Measurements from ENCODE around the gene CRAMP1. TPM values are rescaled to one million over a fixed set of nuclear protein-coding genes. Genes with fewer than 3 reads are reported as not detected.

The CRAMP1 gene
- total and polyA plus RNA-seq, 12 donors, result 3.2 to 13.8 (median 10.5) TPM

DNA sequence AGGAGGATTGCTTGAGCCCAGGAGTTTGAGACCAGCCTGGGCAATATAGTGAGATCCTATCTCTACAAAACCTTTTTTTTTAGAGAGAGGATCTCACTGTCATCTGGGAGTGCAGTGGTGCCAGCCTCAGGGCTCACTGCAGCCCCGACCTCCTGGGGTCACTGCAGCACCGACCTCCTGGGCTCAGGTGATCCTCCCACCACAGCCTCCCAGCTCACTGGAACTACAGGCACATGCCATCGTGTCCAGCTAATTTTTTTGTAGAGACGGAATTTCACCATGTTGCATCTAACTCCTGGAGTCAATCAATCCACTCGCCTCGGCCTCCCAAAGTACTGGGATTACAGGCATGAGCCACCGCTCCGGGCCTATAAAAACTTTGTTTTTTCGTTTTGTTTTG lies 109.2 kb downstream of the CRAMP1 start:
- Histone ChIP-seq H3K4me1 (peaks cover 0 to 64% (median 22%) of the 10 kb centered on the region in 9 donors), H3K27ac (peak overlapping the region in 5 of 10 donors; percentile 30 to 80 (median 52)), H3K27me3 (no peaks in the 10 kb centered on the region), H3K9me3 (no peaks in the 10 kb centered on the region), H3K4me3 (no peak overlapping the region), H3K36me3 (peaks cover 0 to 23% (median 12%) of the 10 kb centered on the region in 9 donors)
- WGBS, 2 donors, result 97 to 98% methylated on average over 9 of the region's 9 CpGs
- ATAC-seq (no peak), DNase-seq (peak in 1 of 2 donors; percentile 4)
- intact Hi-C loops (cut with DNase I), result no loop called here
- TF ChIP-seq, protein P1, sequence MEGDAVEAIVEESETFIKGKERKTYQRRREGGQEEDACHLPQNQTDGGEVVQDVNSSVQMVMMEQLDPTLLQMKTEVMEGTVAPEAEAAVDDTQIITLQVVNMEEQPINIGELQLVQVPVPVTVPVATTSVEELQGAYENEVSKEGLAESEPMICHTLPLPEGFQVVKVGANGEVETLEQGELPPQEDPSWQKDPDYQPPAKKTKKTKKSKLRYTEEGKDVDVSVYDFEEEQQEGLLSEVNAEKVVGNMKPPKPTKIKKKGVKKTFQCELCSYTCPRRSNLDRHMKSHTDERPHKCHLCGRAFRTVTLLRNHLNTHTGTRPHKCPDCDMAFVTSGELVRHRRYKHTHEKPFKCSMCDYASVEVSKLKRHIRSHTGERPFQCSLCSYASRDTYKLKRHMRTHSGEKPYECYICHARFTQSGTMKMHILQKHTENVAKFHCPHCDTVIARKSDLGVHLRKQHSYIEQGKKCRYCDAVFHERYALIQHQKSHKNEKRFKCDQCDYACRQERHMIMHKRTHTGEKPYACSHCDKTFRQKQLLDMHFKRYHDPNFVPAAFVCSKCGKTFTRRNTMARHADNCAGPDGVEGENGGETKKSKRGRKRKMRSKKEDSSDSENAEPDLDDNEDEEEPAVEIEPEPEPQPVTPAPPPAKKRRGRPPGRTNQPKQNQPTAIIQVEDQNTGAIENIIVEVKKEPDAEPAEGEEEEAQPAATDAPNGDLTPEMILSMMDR (IDR thresholded peaks at IDR 0.05), result no peak

DNA sequence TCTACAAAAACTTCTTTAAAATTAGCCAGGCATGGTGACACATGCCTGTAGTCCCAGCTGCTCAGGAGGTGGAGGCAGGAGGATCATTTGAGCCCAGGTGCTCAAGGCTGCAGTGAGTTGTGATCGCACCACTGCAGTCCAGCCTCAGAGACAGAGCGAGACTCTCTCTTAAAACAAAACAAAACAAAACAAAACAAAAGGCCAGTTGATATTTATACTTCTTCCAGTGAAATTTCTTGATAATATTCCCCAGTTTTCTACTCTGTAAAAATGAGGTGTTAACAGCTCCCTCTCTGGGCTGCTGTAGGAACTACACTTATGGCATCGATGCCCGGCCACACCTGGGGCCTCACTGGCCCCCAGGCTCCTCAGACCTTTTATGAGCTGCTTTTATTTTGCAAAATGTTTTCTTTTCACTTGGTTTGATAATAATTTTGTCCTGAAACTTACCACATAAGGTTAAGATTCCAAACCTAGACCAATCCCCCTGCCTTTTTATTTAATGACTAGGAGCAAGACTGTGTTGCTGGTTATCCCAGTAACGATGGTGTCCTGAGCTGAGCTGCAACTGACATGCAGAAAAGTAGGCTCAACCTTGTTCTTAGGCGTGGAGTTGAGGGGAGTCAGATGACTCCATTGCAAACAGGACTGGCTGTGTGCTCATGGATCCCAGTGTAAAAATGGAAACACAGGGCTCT lies 111.4 kb downstream of the CRAMP1 start:
- TF ChIP-seq, protein P1 (IDR thresholded peaks at IDR 0.05), result peak; percentile 50 to 89 (median 80)
- Histone ChIP-seq H3K36me3 (peaks cover 0 to 41% (median 15%) of the 10 kb centered on the region in 9 donors), H3K27ac (peak overlapping the region in 5 of 10 donors; percentile 5 to 80 (median 29)), H3K9me3 (no peaks in the 10 kb centered on the region), H3K4me1 (peaks cover 0 to 55% (median 22%) of the 10 kb centered on the region in 9 donors), H3K4me3 (no peak overlapping the region), H3K27me3 (no peaks in the 10 kb centered on the region)
- ATAC-seq, result peak in 1 of 8 donors; percentile 45
- WGBS, 2 donors, result 50 to 51% methylated on average over 6 of the region's 6 CpGs
- no peak for DNase-seq
- intact Hi-C loops (cut with DNase I), result no loop called here

DNA sequence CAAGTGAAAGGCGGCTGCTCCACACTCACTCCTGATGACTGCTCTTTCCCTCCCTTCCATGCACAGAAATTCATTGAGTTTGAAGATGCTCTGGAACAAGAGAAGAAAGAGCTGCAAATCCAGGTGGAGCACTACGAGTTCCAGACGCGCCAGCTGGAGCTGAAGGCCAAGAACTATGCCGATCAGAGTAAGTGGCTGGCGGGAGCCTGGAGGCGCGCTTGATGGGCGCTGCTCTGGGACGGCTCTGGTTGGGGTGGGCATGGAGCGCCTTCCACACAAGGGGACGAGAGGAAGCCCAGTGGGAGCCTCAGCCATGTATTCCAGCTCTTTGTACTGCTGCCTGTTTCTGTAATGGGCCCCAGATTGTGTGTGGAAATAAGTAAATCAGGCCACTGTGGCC lies 112.3 kb downstream of the CRAMP1 start:
- ATAC-seq (no peak), DNase-seq (no peak)
- TF ChIP-seq, protein P1 (IDR thresholded peaks at IDR 0.05), result no peak
- Histone ChIP-seq H3K9me3 (no peaks in the 10 kb centered on the region), H3K4me1 (peaks cover 0 to 46% (median 21%) of the 10 kb centered on the region in 9 donors), H3K4me3 (no peak overlapping the region), H3K27ac (no peak overlapping the region), H3K36me3 (peaks cover 0 to 50% (median 22%) of the 10 kb centered on the region in 9 donors), H3K27me3 (no peaks in the 10 kb centered on the region)
- WGBS, 2 donors, result 87 to 94% methylated on average over 12 of the region's 12 CpGs
- intact Hi-C loops (cut with DNase I), result no loop called here

DNA sequence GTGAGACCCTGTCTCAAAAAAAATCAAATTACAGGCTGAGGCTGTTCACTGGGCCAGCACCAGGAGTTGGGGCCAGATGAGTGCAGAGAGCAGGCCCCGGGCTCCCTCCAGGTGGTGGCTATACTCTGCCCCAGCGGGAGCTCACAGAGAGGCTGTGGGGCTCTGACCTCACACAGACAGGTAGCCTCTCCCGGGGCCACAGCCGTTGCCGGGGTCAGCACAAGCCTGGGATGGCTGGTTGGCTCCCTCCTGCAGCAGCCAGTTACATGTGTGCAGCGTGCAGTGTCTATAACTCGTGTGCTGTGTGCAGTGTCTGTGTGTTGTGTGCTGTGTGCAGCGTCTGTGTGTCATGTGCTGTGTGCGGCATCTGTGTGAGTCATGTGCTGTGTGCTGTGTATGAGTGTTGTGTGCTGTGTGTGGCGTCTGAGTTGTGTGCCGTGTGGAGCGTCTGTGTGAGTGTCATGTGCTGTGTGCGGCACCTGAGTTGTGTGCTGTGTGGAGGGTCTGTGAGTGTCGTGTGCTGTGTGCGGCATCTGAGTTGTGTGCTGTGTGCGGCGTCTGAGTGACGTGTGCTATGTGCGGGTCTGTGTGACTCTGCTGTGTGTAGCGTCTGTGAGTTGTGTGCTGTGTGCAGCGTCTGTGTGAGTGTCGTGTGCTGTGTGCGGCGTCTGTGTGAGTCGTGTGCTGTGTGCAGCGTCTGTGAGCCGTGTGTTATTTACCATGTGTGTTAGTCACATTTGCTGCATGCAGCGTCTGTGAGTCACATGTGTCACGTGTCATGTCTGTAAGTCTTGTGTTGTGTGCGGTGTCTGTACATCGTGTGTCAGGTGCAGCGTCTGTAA lies 114.7 kb downstream of the CRAMP1 start:
- ATAC-seq, result no peak
- intact Hi-C loops (cut with DNase I), result no loop called here
- WGBS, 2 donors, result 96% methylated on average over 32 of the region's 32 CpGs
- Histone ChIP-seq H3K4me3 (no peak overlapping the region), H3K36me3 (peaks cover 0 to 74% (median 35%) of the 10 kb centered on the region in 9 donors), H3K27me3 (no peaks in the 10 kb centered on the region), H3K4me1 (peaks cover 0 to 31% (median 19%) of the 10 kb centered on the region in 9 donors), H3K9me3 (no peaks in the 10 kb centered on the region), H3K27ac (no peak overlapping the region)
- TF ChIP-seq, protein P1 (IDR thresholded peaks at IDR 0.05), result no peak
- DNase-seq, result no peak

All from heart right ventricle (tissue), 16 donors.